Middle frontal gyrus (tissue), 1 donor: Measurements from ENCODE around the gene WDR6.

ENCODE experiments used
- DNase-seq: peaks from one replicate; pipeline ENCODE4 v3.0.0-alpha.2; 2015; ENCODE audit warnings: low spot score; ENCODE audit errors: extremely low spot score

The WDR6 gene

GRCh38 chr3:49027634-49028033 is 20.4 kb downstream of the WDR6 start:
- no peak for DNase-seq

- DNase-seq = no peak
Measured at GRCh38 chr3:49028298-49028672, 21.1 kb downstream of the WDR6 start.

- DNase-seq = peak; percentile 96
Measured at GRCh38 chr3:49028673-49029562, 21.7 kb downstream of the WDR6 start, which contains the start of gene IMPDH2. Gene IMPDH2 (minus strand): TSS chr3:49029398. CDS start chr3:49029350, 48 bp downstream.

- DNase-seq = no peak
Measured at GRCh38 chr3:49029563-49029884, 22.3 kb downstream of the WDR6 start.

GRCh38 chr3:49030321-49030720 is 23.1 kb downstream of the WDR6 start:
- no peak for DNase-seq

- no peak for DNase-seq
Measured at GRCh38 chr3:49032646-49033304, 25.6 kb downstream of the WDR6 start.

- DNase-seq = no peak
Measured at GRCh38 chr3:49034650-49035049, 27.5 kb downstream of the WDR6 start.

GRCh38 chr3:49035281-49035680 is 28.1 kb downstream of the WDR6 start:
- no peak for DNase-seq

GRCh38 chr3:49053543-49053942 is 46.4 kb downstream of the WDR6 start:
- no peak for DNase-seq

- no peak for DNase-seq
Measured at GRCh38 chr3:49054344-49054862, 47.2 kb downstream of the WDR6 start.

GRCh38 chr3:49057268-49057667 is 50.1 kb downstream of the WDR6 start:
- no peak for DNase-seq

- DNase-seq = no peak
Measured at GRCh38 chr3:49058011-49058410, 50.8 kb downstream of the WDR6 start.
